Skin of body (tissue), 2 donors: ENCODE measurements around the gene PKP4. TPM values are rescaled to one million over a fixed set of nuclear protein-coding genes. Genes with fewer than 3 reads are reported as not detected.
A peak's percentile ranks its signal among the peaks of the same experiment; 100 is the strongest.

Source experiments
- DNase-seq: peaks from one replicate; lab custom pipeline; 2025; lab: John Stamatoyannopoulos, UW
- total RNA-seq: library from RNA; depleted of rRNA; stranded (reverse); fragments of >200 nt; gene quantifications from one replicate; pipeline ENCODE4 v1.2.3, GENCODE V29; 2014

Gene PKP4
- total RNA-seq, 1 donor from 2014 or later = 56.4 TPM

DNA sequence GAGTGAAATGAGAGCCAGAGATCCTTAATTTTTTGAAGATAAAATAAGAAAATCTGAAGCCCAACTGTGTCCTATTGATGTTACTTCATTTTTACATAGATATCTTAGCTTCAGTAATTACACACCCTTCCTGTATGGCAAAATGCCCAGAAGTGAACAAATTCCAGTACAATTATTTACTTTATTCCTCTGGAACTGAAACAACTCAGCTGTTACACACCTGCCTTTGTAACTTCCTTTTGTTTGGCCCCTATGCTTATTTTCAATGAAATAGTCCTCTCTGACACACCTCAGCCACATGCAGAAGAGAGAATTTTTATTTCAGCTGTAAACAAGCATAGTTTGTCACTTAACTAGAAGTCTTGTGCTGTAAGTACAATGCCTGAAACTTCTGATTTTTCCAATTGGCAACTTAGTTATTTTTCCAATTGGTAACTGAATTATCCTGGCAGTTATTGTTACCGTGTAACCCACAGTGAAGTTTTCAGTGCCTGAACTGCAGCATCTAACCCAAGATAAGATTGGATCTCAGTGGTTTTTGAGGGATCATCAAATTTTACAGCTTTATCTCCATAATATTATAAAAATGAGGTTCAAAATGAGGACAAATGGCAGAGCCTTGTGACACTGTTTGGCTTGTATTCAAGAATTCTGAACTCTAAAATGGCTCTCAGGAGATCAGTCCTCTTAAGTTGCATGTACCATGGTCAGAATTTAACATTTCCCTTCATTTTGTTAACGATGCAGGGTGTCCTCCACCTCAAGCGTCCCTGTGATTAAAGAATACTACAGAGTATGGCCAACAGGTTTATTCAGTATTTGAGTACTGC lies 82.6 kb downstream of the PKP4 start:
- DNase-seq = peak; percentile 5

DNA sequence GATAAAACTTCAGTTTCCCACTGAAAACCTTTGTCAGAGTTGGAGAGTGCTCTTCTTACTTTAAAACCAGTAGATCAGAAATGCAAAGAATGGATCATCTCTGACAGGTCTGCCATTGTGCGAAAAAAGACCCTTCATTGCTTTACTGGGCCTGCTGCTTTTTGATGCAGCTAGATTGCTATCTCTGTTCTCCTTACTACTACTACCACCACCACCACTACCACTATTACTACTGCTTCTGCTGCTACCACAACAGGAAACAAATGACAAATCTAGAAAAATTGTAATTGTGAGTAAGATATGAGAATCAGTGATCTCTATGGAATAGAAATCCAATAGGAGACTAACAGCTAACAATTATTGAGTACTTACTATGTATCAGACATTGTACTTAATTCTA lies 85.8 kb downstream of the PKP4 start:
- DNase-seq = no peak

- no peak for DNase-seq
These were observed 87.2 kb downstream of the PKP4 start for GRCh38 chr2:158543957-158544356.

- no peak for DNase-seq
These were observed 88.2 kb downstream of the PKP4 start for GRCh38 chr2:158544998-158545397.

GRCh38 chr2:158546412-158547144 lies 89.8 kb downstream of the PKP4 start:
- DNase-seq = no peak

- DNase-seq = no peak
These were observed 96.5 kb downstream of the PKP4 start for GRCh38 chr2:158553257-158553656.

DNA sequence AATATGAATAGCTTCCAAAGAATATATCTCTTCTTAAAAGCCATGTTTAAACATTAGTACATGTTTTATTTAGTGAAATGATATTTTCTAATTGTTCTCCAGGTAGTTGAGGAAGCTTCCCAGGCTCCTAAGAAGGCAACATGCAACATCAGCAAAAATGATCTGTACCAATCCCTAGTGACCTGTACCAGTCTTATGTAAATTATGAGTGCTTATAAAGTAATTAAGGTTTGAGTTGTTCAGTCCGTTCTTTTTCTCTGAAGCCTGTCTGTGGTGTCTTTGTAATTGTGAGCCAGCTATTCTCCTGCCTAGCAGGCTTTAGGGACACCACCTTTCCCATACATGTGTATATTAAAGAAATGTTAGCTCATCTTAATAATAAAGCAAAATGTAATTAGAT lies 98.2 kb downstream of the PKP4 start:
- DNase-seq = no peak

DNA sequence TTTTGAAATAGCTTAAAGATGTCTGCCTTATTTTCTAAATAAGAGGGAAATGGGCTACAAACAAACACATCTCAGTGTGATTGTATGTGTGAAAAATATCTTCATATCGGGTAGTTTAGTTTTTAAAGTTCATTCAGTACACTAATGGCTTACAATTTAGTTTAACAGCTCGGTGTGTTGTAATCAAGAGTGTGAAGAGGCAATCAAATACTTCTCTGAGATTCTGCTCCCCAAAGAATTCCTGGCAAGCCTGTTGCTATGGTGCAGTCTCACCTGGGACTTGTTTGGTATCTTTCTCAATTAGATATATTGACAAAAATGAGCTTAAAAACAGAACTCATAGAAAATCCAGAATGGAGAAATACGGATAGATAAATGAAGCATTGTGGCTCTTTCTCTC lies 99.4 kb downstream of the PKP4 start:
- no peak for DNase-seq

- no peak for DNase-seq
These were observed 101.0 kb downstream of the PKP4 start for GRCh38 chr2:158557752-158558151.

DNA sequence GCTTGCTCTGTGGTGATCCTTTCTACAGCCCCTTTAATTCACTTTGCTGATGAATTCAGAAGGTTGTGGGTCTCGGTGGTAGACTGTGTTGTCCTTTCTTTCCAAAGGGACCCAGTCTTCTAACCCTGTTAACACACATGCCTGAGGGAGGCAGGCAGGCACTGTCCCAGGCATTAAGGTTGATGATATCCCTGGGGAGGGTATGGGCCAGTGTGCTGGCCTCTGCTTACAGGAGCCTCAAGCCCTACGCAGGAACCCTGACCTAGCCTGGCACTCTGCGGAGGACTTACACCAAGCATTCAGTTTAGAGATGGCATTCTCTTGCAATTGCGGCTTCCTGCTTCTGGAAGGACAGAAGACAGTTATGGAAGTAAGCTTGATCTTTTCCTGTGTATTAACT lies 102.5 kb downstream of the PKP4 start:
- no peak for DNase-seq

DNA sequence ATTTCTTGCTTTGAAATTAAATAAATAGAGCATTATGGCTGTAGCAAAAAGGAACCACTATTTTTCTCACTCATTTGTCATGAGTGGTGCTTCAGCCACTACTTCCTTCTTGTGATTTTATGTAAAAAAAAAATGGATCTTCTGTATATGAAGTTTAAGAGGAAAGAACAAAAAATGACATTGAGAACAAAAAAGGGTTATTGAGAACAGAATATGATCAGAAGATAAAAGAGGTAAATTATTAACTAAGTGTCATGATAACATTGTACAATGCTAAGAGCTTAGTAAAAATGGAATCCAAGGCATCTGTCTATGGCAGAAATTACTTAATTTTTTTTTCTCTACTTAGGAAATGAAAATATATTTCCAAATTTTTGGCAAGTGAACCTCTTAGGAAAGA lies 103.5 kb downstream of the PKP4 start:
- DNase-seq = no peak

DNA sequence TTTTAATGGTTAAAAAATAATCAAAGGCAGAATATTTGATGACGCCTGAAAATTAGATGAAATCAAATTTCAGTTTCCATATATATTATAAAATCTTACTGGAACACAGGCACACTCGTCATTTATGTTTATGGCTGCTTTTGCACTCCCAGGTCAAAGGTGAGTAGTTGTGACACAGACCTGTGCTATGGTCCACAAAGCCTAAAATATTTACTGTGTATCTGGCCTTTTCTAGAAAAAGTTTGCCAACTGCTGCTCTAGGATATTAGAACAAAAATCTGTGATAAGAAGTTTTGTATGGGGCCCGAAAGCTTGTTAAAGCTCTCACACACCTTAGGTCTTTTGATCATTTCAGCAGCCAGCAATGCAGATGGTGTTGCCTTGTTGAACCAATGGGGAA lies 104.3 kb downstream of the PKP4 start:
- DNase-seq = no peak

GRCh38 chr2:158567208-158567607 lies 110.5 kb downstream of the PKP4 start:
- DNase-seq = no peak

DNA sequence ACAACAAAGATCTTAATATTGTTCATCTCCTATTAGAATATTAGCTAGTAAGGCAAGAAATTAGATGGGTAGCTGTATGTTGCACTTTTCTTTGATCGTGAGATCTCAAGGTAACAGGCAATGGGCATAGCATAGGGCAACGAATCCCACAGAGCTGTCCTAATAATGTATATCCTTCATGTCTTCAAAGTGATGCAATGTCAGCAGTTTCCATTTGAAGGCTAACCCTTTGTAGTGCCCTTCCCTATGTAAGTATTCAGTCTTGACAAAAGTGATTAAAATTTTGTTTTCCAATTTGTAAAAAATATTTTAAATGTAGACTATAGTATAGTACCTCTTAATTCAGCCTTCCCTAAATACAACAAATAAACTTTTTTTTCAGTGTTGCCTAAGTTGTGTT lies 112.5 kb downstream of the PKP4 start:
- no peak for DNase-seq

GRCh38 chr2:158570869-158571268 lies 114.1 kb downstream of the PKP4 start:
- no peak for DNase-seq

GRCh38 chr2:158573739-158574138 lies 117.0 kb downstream of the PKP4 start:
- DNase-seq = no peak

GRCh38 chr2:158575051-158575635 lies 118.4 kb downstream of the PKP4 start:
- no peak for DNase-seq

DNA sequence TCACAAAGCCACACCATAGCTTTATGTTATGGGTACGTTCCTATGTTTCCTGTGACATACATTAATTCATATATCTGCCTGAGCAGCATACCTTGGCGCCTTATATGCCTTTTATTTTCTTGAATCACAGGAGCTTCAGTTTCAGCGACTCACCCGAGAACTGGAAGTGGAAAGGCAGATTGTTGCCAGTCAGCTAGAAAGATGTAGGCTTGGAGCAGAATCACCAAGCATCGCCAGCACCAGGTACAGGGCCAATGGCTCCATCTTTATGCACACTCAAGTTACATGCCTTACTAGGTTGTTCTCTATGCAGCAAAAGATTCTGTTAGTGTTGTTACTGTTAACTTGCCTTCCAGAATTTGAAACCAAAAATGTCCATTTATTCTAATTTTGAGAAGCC lies 120.4 kb downstream of the PKP4 start:
- DNase-seq = no peak

DNA sequence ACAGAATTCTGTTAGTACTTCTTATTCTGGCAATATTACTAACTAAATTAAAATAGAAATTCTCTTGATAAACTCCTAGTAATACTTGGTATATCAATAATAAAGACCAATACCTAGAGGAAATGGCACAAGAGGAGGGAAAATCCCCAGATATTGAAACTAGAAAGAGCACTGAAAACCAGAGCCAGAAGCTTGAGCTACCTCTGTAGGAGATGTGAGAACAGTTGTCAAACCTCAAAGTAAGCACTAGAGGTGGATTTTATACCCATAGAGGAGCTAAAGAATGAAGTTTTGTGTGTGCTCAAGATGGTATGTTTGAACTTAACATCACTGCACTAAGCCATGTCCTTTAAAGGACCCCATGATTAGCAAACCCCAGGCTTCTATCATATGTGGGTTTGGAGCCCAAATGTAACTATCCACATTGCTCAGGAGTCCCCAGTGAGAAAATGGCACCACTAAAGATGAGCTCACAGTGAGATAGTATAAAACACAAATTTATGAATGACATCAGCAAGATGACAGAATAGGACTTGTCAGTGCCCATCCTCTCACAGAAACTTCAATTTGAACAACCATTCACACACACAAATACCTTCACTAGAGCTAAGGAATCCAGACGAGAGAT lies 122.1 kb downstream of the PKP4 start:
- no peak for DNase-seq

GRCh38 chr2:158579928-158580327 lies 123.2 kb downstream of the PKP4 start:
- no peak for DNase-seq

DNA sequence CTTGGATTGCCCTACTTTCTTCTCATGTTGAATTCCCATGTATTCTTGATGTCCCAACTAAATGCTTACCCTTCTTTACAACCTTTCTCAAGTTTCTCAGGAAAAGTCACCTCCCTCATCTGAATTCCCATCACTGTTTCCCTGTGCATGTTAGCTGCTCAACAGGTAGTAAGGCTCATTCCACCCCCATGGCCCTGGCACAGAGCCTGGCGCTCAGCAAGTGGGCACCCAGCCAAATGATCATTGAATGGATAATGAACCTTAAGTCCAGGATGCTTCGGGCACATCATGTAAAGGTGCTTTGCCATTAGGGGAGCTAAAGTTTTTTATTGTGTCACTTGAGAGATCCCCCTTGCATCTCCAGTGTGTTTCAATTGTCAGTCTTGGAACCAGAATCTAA lies 124.0 kb downstream of the PKP4 start:
- no peak for DNase-seq

DNA sequence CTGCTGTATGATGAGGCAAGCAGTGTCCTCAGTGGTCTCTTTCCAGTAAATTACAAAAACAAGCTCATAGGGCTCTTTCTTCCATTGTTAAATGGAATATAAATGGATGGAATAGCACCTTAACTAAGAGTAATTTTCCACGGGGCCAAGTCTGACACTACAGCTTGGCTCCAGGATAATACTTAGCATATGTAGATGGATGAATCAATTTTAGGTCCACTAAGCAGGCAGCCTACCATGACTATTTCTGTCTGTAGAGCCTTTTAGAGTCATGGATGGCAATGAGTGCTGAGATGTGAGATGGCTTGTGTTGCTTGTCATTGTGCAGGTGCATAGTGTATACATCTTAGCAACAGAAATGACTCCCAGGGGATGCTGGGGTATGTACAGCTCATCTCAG lies 125.9 kb downstream of the PKP4 start:
- no peak for DNase-seq
